ENCODE measurements around the gene KLK10.

GRCh38 chr19:51066393-51067186 lies 47.1 kb upstream of the KLK10 start:
- TF ChIP-seq EZH2 (IDR thresholded peaks at IDR 0.05; ENCODE audit: borderline replicate concordance, low read depth, low read length, severe bottlenecking) (no peak), CTCF (IDR thresholded peaks at IDR 0.05; ENCODE audit: borderline replicate concordance, extremely low read depth, low read length, poor library complexity, severe bottlenecking) (no peak)
